ENCODE results near the gene NMS.

DNA sequence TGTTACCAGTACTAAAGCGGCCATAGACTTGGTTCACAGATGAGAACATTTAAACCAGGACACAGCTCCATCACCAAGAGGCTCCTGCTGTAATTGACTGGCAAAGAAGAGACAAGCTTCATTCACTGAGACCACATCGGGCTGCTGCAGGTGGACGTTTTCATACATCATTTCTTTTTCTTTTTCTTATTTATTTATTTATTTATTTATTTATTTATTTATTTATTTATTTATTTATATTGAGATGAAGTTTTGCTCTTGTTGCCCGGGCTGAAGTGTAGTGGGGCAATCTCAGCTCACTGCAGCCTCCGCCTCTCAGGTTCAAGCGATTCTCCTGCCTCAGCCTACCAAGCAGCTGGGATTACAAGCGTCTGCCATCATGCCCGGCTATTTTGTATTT lies 58.9 kb downstream of the NMS start:
- TF ChIP-seq, protein P1, sequence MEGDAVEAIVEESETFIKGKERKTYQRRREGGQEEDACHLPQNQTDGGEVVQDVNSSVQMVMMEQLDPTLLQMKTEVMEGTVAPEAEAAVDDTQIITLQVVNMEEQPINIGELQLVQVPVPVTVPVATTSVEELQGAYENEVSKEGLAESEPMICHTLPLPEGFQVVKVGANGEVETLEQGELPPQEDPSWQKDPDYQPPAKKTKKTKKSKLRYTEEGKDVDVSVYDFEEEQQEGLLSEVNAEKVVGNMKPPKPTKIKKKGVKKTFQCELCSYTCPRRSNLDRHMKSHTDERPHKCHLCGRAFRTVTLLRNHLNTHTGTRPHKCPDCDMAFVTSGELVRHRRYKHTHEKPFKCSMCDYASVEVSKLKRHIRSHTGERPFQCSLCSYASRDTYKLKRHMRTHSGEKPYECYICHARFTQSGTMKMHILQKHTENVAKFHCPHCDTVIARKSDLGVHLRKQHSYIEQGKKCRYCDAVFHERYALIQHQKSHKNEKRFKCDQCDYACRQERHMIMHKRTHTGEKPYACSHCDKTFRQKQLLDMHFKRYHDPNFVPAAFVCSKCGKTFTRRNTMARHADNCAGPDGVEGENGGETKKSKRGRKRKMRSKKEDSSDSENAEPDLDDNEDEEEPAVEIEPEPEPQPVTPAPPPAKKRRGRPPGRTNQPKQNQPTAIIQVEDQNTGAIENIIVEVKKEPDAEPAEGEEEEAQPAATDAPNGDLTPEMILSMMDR (IDR thresholded peaks at IDR 0.05) = no peak
- no peak for TF ChIP-seq POLR2A (IDR thresholded peaks at IDR 0.05)

All from vagina (tissue), 2 donors.